NAMALWA (cell line): Measurements from ENCODE around the gene FBXW4.
"Not testable (repeated sequence)": the region's sequence is repeated elsewhere in the genome, so short reads cannot be mapped to it uniquely, and the experiment has no call there.

ENCODE experiments used
- DNase-seq: peaks from one replicate; pipeline ENCODE4 v3.0.0-alpha.2; 2015; ENCODE audit warnings: low spot score

FBXW4 gene

GRCh38 chr10:101653536-101653935, 41.4 kb downstream of the FBXW4 start:
- DNase-seq = no peak

DNA sequence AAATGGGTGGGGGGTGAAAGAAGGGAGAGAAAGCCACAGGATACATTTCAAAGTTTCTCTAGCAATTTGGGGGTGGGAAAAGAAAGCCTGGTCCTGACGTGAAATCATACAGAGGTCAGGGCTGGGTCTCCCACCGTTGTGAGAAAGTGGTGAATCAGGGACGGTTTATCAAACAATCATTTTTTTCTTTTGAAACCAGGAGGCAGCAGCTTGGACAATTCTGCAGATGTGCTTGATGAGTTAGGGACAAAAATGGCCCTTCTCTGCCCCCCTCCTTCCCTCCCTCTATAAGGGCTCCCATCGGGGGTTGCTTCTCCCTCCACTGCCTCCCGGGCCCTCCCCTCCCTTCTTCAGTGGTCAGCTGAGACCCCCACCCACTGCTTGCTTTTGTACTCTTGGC, 43.6 kb downstream of the FBXW4 start:
- DNase-seq = no peak

DNA sequence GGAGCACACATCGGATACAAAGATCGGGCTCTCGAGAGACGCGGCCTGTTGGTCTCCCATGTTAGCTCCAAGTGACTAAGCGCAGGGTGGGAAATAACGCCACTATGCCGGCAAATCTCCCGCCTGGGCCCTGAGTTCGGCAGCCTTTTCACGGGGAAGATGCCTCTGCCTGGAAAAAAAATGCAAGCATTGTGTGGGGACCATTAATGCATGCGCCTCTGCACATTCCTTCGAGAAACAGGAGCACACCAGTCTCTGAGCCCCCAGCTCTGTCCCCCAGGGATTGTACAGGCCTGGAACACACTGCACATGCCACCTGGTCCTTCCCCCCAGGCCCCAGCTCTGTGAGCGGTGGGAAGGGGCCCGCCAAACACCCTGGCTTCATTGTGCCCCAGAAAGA, 44.1 kb downstream of the FBXW4 start:
- DNase-seq = no peak

GRCh38 chr10:101649525-101650085, 45.4 kb downstream of the FBXW4 start:
- no peak for DNase-seq

- no peak for DNase-seq
Measured at GRCh38 chr10:101647255-101647654, 47.7 kb downstream of the FBXW4 start.

GRCh38 chr10:101646364-101646763, 48.6 kb downstream of the FBXW4 start:
- DNase-seq = no peak

GRCh38 chr10:101645659-101646058, 49.3 kb downstream of the FBXW4 start:
- no peak for DNase-seq

DNA sequence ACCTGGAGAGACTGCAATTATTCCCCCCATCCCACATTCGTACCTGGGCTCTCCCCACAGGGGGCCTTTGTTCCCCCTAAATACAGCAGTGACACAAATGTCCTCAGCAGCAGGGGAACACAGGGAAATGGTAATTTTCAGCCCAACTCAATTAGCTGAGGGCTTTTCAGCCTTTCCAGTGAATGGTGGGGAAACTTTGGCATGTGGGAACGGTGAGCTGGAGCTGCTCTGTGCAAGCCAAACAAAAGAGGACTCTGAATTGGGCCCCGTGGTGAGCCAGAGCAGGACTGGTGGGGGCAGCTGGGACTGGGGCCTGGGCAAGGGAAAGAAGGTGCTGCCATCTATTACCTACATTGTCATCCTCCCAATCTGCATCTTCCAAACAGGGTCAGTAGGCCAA, 51.0 kb downstream of the FBXW4 start:
- no peak for DNase-seq

- no peak for DNase-seq
Measured at GRCh38 chr10:101643546-101643945, 51.4 kb downstream of the FBXW4 start.

- no peak for DNase-seq
Measured at GRCh38 chr10:101639141-101639900, 55.6 kb downstream of the FBXW4 start.

GRCh38 chr10:101633510-101633909, 61.5 kb downstream of the FBXW4 start:
- DNase-seq = not testable (repeated sequence)

GRCh38 chr10:101631821-101632475, 63.0 kb downstream of the FBXW4 start:
- no peak for DNase-seq

GRCh38 chr10:101630633-101630920, 64.4 kb downstream of the FBXW4 start:
- no peak for DNase-seq

GRCh38 chr10:101629837-101630632, 64.9 kb downstream of the FBXW4 start:
- DNase-seq = no peak

DNA sequence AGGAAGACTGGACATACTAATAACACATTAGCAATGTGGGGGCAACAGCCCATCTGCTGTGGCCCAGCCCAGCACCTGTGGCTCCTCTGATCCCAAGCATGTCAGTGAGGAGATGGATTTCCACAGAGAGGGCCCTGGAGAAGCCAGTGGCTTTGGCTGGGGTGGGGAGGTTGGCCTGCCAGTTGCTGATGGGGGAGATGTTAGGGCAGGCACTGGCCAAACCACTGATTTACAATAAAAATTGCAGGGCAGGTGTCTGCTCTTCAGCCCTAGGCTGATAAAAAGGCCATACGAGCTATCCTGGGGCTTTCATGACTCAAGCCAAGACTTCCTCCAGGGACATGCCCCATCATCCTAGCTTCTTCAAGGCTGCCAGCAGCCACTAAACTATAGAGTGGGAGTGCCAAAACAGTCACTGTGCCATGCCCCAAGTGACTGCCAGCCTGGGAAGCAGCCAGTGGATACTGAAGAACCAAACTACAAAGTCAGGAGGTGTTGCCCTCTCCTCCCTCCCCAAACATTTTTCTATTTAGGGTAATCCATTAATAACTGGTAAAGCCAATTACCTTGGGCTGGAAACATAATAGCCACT, 69.1 kb downstream of the FBXW4 start:
- DNase-seq = no peak

DNA sequence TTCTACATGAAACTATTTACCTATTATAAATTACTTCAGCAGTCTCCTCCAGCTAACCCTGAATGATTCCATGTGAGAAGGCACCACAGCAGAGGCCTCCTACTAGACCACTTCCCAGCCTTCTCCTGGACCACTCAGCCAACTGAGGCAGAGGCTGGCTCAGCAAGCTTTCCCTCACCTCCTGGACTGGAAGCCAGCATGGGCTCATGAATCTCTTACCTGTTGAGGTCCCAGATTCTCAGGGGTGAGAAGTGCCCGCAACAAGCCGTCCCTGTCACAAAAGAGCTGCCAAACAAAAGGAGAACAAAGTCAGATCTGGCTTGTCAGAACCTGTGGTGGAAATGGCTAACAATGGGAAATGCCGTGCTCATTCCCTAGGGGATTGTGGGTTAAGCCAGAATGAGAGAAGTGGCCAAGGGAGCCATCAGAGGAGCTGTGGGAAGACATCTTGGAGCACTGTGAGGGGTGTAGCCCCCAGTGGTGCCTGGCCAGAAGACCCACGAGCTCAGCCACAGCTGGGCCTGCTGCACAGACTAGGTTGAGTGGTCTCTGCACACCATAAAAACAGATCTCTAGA, 70.4 kb downstream of the FBXW4 start:
- DNase-seq = no peak

- DNase-seq = no peak
Measured at GRCh38 chr10:101623528-101623927, 71.4 kb downstream of the FBXW4 start.

- no peak for DNase-seq
Measured at GRCh38 chr10:101619983-101620382, 75.0 kb downstream of the FBXW4 start.

GRCh38 chr10:101618871-101619270, 76.1 kb downstream of the FBXW4 start:
- no peak for DNase-seq

- DNase-seq = no peak
Measured at GRCh38 chr10:101617824-101618568, 77.0 kb downstream of the FBXW4 start.

- peak; percentile 74 for DNase-seq
Measured at GRCh38 chr10:101617102-101617823, 77.7 kb downstream of the FBXW4 start.
